ENCODE data around the gene P2RX2.

P2RX2 gene

GRCh38 chr12:132603240-132604150 lies 15.1 kb upstream of the P2RX2 start:
- DNase-seq: no peak

GRCh38 chr12:132604151-132604618 lies 14.4 kb upstream of the P2RX2 start:
- no peak for DNase-seq

GRCh38 chr12:132604668-132605441 lies 13.7 kb upstream of the P2RX2 start:
- no peak for DNase-seq

GRCh38 chr12:132605892-132606291 lies 12.7 kb upstream of the P2RX2 start:
- no peak for DNase-seq

- DNase-seq: no peak
These were observed 12.1 kb upstream of the P2RX2 start for GRCh38 chr12:132606466-132606865.

- no peak for DNase-seq
These were observed 11.6 kb upstream of the P2RX2 start for GRCh38 chr12:132606927-132607326.

GRCh38 chr12:132608231-132609171 lies 10.1 kb upstream of the P2RX2 start:
- DNase-seq: no peak

- DNase-seq: no peak
These were observed 8.4 kb upstream of the P2RX2 start, which contains the start of gene LRCOL1 for GRCh38 chr12:132610051-132610759. LRCOL1 (minus strand) TSS chr12:132610582; CDS start chr12:132606251, 4,331 bp downstream.

- no peak for DNase-seq
These were observed 7.5 kb upstream of the P2RX2 start for GRCh38 chr12:132610866-132611602.

GRCh38 chr12:132611620-132612019 lies 7.0 kb upstream of the P2RX2 start:
- DNase-seq: no peak

GRCh38 chr12:132614029-132614428 lies 4.5 kb upstream of the P2RX2 start:
- DNase-seq: no peak

- DNase-seq: peak; percentile 93
These were observed 3.6 kb upstream of the P2RX2 start for GRCh38 chr12:132614861-132615578.

- no peak for DNase-seq
These were observed 3.0 kb upstream of the P2RX2 start for GRCh38 chr12:132615579-132616038.

GRCh38 chr12:132617135-132617701 lies 1.4 kb upstream of the P2RX2 start:
- no peak for DNase-seq

GRCh38 chr12:132617822-132618682 lies 524 bp upstream of the P2RX2 start:
- DNase-seq: no peak

- DNase-seq: no peak
These were observed 452 bp downstream of the P2RX2 start for GRCh38 chr12:132619071-132619385.

- DNase-seq: no peak
These were observed 973 bp downstream of the P2RX2 start for GRCh38 chr12:132619386-132620112.

Data from activated effector memory CD4-positive, alpha-beta T cell treated with anti-CD3 and anti-CD28 coated beads, Interleukin-2, amount 50 U/mL, for 16 hours (primary cell).